Thyroid gland (tissue), 4 donors: ENCODE results near the gene SEPTIN1. TPM values are rescaled to one million over a fixed set of nuclear protein-coding genes. Genes with fewer than 3 reads are reported as not detected.
A peak's percentile ranks its signal among the peaks of the same experiment; 100 is the strongest.

Source experiments
- DNase-seq, 2 donors: peaks; one replicate each; pipeline ENCODE4 v3.0.0-alpha.2; 2019
- H3K27ac ChIP-seq, 3 donors: fragments of 200-600 bp; sonication (generic); 1 replicate in 2 of 3; 2 replicates in 1 of 3; pipeline ENCODE4 v1.5.1; 2016 to 2019; ENCODE audit warnings: mild to moderate bottlenecking in 1 of 3, moderate library complexity in 1 of 3
- H3K27me3 ChIP-seq: fragments of 200-600 bp; sonication (generic); one replicate; pipeline ENCODE4 v1.5.1; 2019
- H3K36me3 ChIP-seq, 2 donors: fragments of 200-600 bp; sonication (generic); one replicate each; pipeline ENCODE4 v1.5.1; 2016 to 2019
- H3K4me1 ChIP-seq, 2 donors: fragments of 200-600 bp; sonication (generic); one replicate each; pipeline ENCODE4 v1.5.1; 2017 to 2019
- H3K4me3 ChIP-seq, 3 donors: fragments of 200-600 bp; sonication (generic); replicated peaks in 1 of 3; 1 replicate in 2 of 3; 2 replicates in 1 of 3; pipeline ENCODE4 v1.5.1; 2016; ENCODE audit warnings: mild to moderate bottlenecking in 1 of 3
- H3K9me3 ChIP-seq: fragments of 200-600 bp; sonication (generic); one replicate; pipeline ENCODE4 v1.5.1; 2017
- CTCF ChIP-seq, 6 experiments: fragments of 200-600 bp in 3 of 6; fragments of 450-650 bp in 3 of 6; sonication (generic) in 3 of 6; IDR thresholded peaks; one replicate each; pipeline ENCODE4 v1.5.1; 2016 to 2019; ENCODE audit warnings: antibody characterized with exemption in 6 of 6, mild to moderate bottlenecking in 2 of 6, inconsistent platforms in 1 of 6, moderate library complexity in 1 of 6
- POLR2A ChIP-seq, 2 donors: fragments of 450-650 bp; IDR thresholded peaks; one replicate each; pipeline ENCODE4 v1.6.1; 2017; ENCODE audit warnings: antibody characterized with exemption in 2 of 2, mild to moderate bottlenecking in 2 of 2, moderate library complexity in 1 of 2
- WGBS, 2 donors: methylation state at CpG; one replicate each; pipeline ENCODE4 v1.1.5; 2017; 5-methylcytosine and 5-hydroxymethylcytosine counted together
- intact Hi-C: fragments of 100-400 bp; cut with DNase I; formaldehyde crosslinking; loops from one replicate; pipeline ENCODE4 v1.15.1; 2023
- total RNA-seq, 4 donors: library from RNA; depleted of rRNA; stranded (reverse); fragments of >200 nt; gene quantifications; one replicate each; pipeline ENCODE4 v1.2.3, GENCODE V29; 2016

SEPTIN1 gene
- total RNA-seq, 4 donors from 2014 or later, result 0.56 to 3.4 (median 1.4) TPM

DNA sequence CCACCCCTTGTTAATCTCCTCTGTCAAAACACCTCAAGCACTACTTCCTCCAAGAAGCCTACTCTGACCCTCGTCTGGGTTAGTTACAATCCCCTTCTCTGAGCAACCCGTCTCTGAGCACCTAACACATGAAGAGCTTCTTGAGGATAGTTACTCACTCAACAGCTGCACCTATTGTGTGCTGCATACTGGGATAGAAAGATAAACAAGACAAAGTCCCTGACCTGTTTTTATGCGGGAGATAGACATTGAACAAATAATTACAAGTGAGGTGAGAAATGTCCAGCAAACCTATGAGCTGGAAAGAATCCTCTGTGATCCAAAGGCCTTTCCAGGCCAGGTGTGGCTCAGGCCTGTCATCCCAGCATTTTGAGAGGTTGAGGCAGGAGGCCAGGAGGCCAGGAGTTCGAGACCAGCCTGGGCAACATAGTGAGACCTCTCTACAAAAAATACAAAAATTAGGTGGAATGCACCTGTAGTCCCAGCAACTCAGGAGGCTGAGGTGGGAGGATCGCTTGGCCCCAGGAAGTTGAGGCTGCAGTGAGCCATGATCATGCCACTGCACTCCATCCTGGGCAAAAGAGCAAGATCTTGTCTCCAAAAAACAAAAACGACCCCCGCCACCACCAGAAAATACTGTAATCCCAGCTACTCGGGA is 19.5 kb upstream of the SEPTIN1 start:
- H3K27me3 ChIP-seq, result no peaks in the 10 kb centered on the region
- H3K4me1 ChIP-seq, result peaks cover 6 to 16% of the 10 kb centered on the region in 2 donors
- H3K27ac ChIP-seq, result no peak overlapping the region
- no peak overlapping the region for H3K4me3 ChIP-seq
- H3K9me3 ChIP-seq, result no peaks in the 10 kb centered on the region
- intact Hi-C loops, result no loop called here
- peaks cover 10 to 11% of the 10 kb centered on the region in 2 donors for H3K36me3 ChIP-seq
- TF ChIP-seq POLR2A (IDR thresholded peaks at IDR 0.05) (no peak), CTCF (IDR thresholded peaks at IDR 0.05) (no peak)
- WGBS, 2 donors, result 71 to 72% methylated on average over 8 of the region's 8 CpGs
- DNase-seq, result no peak

- Histone ChIP-seq H3K27me3 (no peaks in the 10 kb centered on the region), H3K27ac (peak overlapping the region; percentile 79 to 80 (median 80)), H3K4me3 (peak overlapping the region; percentile 39 to 64 (median 51)), H3K4me1 (peaks cover 11 to 26% of the 10 kb centered on the region in 2 donors), H3K36me3 (peaks cover 10 to 11% of the 10 kb centered on the region in 2 donors), H3K9me3 (no peaks in the 10 kb centered on the region)
- intact Hi-C loops, result no loop called here
- no peak for DNase-seq
- TF ChIP-seq CTCF (IDR thresholded peaks at IDR 0.05) (no peak), POLR2A (IDR thresholded peaks at IDR 0.05) (no peak)
- WGBS, 2 donors, result 19 to 34% methylated on average over 12 of the region's 12 CpGs
Measured at GRCh38 chr16:30399435-30400186, 17.2 kb upstream of the SEPTIN1 start.

DNA sequence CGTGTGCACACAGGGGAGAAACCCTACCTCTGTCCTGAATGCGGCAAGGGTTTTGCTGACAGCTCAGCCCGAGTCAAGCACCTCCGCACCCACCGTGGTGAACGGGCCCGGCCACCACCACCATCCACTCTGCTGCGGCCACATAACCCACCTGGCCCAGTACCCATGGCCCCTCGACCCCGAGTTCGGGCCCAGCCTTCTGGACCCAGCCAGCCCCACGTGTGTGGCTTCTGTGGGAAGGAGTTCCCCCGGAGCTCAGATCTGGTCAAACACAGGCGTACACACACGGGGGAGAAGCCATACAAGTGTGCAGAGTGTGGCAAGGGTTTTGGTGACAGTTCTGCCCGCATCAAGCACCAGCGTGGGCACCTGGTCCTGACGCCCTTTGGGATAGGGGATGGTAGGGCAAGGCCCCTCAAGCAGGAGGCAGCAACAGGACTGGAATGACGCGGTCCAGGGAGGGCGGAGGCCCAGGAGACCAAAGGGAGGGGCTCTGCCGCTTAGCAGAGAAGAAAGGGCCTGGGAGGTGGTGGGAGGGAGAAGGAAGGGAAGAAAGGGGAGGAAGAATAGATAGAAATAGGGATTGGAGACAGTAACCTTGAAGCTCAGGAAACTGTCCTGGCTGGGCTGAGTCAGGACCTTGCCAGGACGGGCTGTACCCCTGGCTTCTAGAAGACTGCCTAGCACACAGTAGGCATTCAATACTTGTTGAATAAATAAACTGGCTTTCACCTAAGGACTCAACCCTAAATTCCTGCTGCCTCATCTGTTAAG is 16.5 kb upstream of the SEPTIN1 start:
- DNase-seq, result no peak
- H3K4me1 ChIP-seq, result peaks cover 11 to 33% of the 10 kb centered on the region in 2 donors
- intact Hi-C loops, result no loop called here
- H3K36me3 ChIP-seq, result peaks cover 10 to 11% of the 10 kb centered on the region in 2 donors
- H3K27ac ChIP-seq, result no peak overlapping the region
- 86% methylated on average over 17 to 21 of the region's 23 CpGs for WGBS, 2 donors
- no peaks in the 10 kb centered on the region for H3K27me3 ChIP-seq
- TF ChIP-seq POLR2A (IDR thresholded peaks at IDR 0.05) (no peak), CTCF (IDR thresholded peaks at IDR 0.05) (no peak)
- no peaks in the 10 kb centered on the region for H3K9me3 ChIP-seq
- H3K4me3 ChIP-seq, result no peak overlapping the region

- TF ChIP-seq CTCF (IDR thresholded peaks at IDR 0.05) (no peak), POLR2A (IDR thresholded peaks at IDR 0.05) (no peak)
- intact Hi-C loops, result no loop called here
- Histone ChIP-seq H3K27ac (no peak overlapping the region), H3K36me3 (peaks cover 10 to 11% of the 10 kb centered on the region in 2 donors), H3K4me1 (peaks cover 11 to 33% of the 10 kb centered on the region in 2 donors), H3K4me3 (no peak overlapping the region), H3K27me3 (no peaks in the 10 kb centered on the region), H3K9me3 (no peaks in the 10 kb centered on the region)
- WGBS, 2 donors, result 92 to 95% methylated on average over 21 to 35 of the region's 42 CpGs
- DNase-seq, result no peak
Measured at GRCh38 chr16:30397776-30398660, 15.7 kb upstream of the SEPTIN1 start.
